ENCODE data around the gene NRROS. TPM values are rescaled to one million over a fixed set of nuclear protein-coding genes. Genes with fewer than 3 reads are reported as not detected.
A peak's percentile ranks its signal among the peaks of the same experiment; 100 is the strongest.
"Not testable (repeated sequence)": the region's sequence is repeated elsewhere in the genome, so short reads cannot be mapped to it uniquely, and the experiment has no call there.

The NRROS gene
- total RNA-seq, 6 experiments from 2014 or later: 1.2 to 4.0 (median 2.1) TPM

- Histone ChIP-seq H3K27ac (no peak overlapping the region), H3K4me1 (no peaks in the 10 kb centered on the region), H3K36me3 (no peaks in the 10 kb centered on the region), H3K4me3 (no peak overlapping the region), H3K27me3 (no peaks in the 10 kb centered on the region), H3K9me3 (no peaks in the 10 kb centered on the region)
- DNase-seq: peak; percentile 88 to 92 (median 90)
- intact Hi-C loops (cut with DNase I): no loop called here
- WGBS (ENCODE audit: insufficient coverage, low coverage, low lambda C conversion rate, missing lambda C conversion rate): 11% methylated on average over 4 of the region's 5 CpGs
- peak; percentile 98 to 99 (median 98) for ATAC-seq
- TF ChIP-seq CTCF (IDR thresholded peaks at IDR 0.05) (peak; percentile 73 to 86 (median 82)), POLR2A (IDR thresholded peaks at IDR 0.05) (no peak)
These were observed 30.1 kb upstream of the NRROS start for GRCh38 chr3:196609343-196609775.

- no peaks in the 10 kb centered on the region for H3K4me1 ChIP-seq
- no peaks in the 10 kb centered on the region for H3K9me3 ChIP-seq
- no peaks in the 10 kb centered on the region for H3K36me3 ChIP-seq
- no peaks in the 10 kb centered on the region for H3K27me3 ChIP-seq
- no peak overlapping the region for H3K4me3 ChIP-seq
- intact Hi-C loops (cut with DNase I): loop anchor here (5.0 kb wide), 2 partner anchors 72 to 77 kb away; no protein-coding TSS in a partner anchor
- ATAC-seq (no peak), DNase-seq (no peak)
- no peak for TF ChIP-seq CTCF (IDR thresholded peaks at IDR 0.05)
- TF ChIP-seq POLR2A (IDR thresholded peaks at IDR 0.05): no peak
- 57% methylated on average over 4 of the region's 6 CpGs for WGBS (ENCODE audit: insufficient coverage, low coverage, low lambda C conversion rate, missing lambda C conversion rate)
- H3K27ac ChIP-seq: no peak overlapping the region
These were observed 29.5 kb upstream of the NRROS start for GRCh38 chr3:196609805-196610515.

- DNase-seq (no peak), ATAC-seq (peak; percentile 27 to 43 (median 34))
- Histone ChIP-seq H3K27ac (peak overlapping the region in 1 of 3 donors; percentile 24), H3K27me3 (no peaks in the 10 kb centered on the region), H3K36me3 (no peaks in the 10 kb centered on the region), H3K9me3 (no peaks in the 10 kb centered on the region), H3K4me1 (no peaks in the 10 kb centered on the region), H3K4me3 (no peak overlapping the region)
- TF ChIP-seq CTCF (IDR thresholded peaks at IDR 0.05) (no peak), POLR2A (IDR thresholded peaks at IDR 0.05) (no peak)
- 56% methylated on average over 10 of the region's 10 CpGs for WGBS (ENCODE audit: insufficient coverage, low coverage, low lambda C conversion rate, missing lambda C conversion rate)
- intact Hi-C loops (cut with DNase I): loop anchor here (5.0 kb wide), 2 partner anchors 70 to 75 kb away; no protein-coding TSS in a partner anchor
These were observed 27.6 kb upstream of the NRROS start for GRCh38 chr3:196611761-196612483.

GRCh38 chr3:196615234-196615633 lies 24.3 kb upstream of the NRROS start:
- H3K4me3 ChIP-seq; H3K4me1 ChIP-seq; H3K27ac ChIP-seq; H3K9me3 ChIP-seq; ATAC-seq; DNase-seq; H3K36me3 ChIP-seq; H3K27me3 ChIP-seq; intact Hi-C loops (cut with DNase I): not testable (repeated sequence)
- 95% methylated on average over 6 of the region's 6 CpGs for WGBS (ENCODE audit: insufficient coverage, low coverage, low lambda C conversion rate, missing lambda C conversion rate)

GRCh38 chr3:196617256-196617655 lies 22.2 kb upstream of the NRROS start:
- ATAC-seq (peak in 2 of 4 donors; percentile 37 to 53), DNase-seq (no peak)
- H3K27me3 ChIP-seq: no peaks in the 10 kb centered on the region
- TF ChIP-seq POLR2A (IDR thresholded peaks at IDR 0.05): no peak
- TF ChIP-seq CTCF (IDR thresholded peaks at IDR 0.05): no peak
- H3K27ac ChIP-seq: no peak overlapping the region
- intact Hi-C loops (cut with DNase I): no loop called here
- H3K4me3 ChIP-seq: no peak overlapping the region
- no peaks in the 10 kb centered on the region for H3K9me3 ChIP-seq
- WGBS (ENCODE audit: insufficient coverage, low coverage, low lambda C conversion rate, missing lambda C conversion rate): 48% methylated on average over 5 of the region's 5 CpGs
- no peaks in the 10 kb centered on the region for H3K4me1 ChIP-seq
- no peaks in the 10 kb centered on the region for H3K36me3 ChIP-seq
